Liver (tissue), 9 donors: ENCODE measurements around the gene ERMARD. TPM values are rescaled to one million over a fixed set of nuclear protein-coding genes. Genes with fewer than 3 reads are reported as not detected.

ENCODE experiments used
- DNase-seq: peaks from one replicate; pipeline ENCODE4 v3.0.0-alpha.2; 2017; ENCODE audit warnings: low spot score
- H3K27ac ChIP-seq, 2 donors: one replicate each; pipeline ENCODE4 v1.7.0; 2013; ENCODE audit warnings: inconsistent platforms in 2 of 2, low read length in 2 of 2, control low read depth in 1 of 2, low read depth in 1 of 2, mild to moderate bottlenecking in 1 of 2
- H3K27me3 ChIP-seq, 4 donors: one replicate each; pipeline versions ENCODE4 v1.6.1 to v1.7.0; 2013; ENCODE audit warnings: low read length in 3 of 4, inconsistent platforms in 1 of 4, mild to moderate bottlenecking in 1 of 4, moderate library complexity in 1 of 4; ENCODE audit not compliant: control insufficient read depth in 4 of 4, insufficient read depth in 4 of 4
- H3K36me3 ChIP-seq, 4 donors: one replicate each; pipeline versions ENCODE4 v1.6.1 to v1.7.0; 2013; ENCODE audit warnings: low read length in 3 of 4, mild to moderate bottlenecking in 3 of 4, low read depth in 1 of 4, moderate library complexity in 1 of 4; ENCODE audit not compliant: control insufficient read depth in 4 of 4, insufficient read depth in 3 of 4
- H3K4me1 ChIP-seq, 4 donors: one replicate each; pipeline versions ENCODE4 v1.6.1 to v1.7.0; 2013; ENCODE audit warnings: low read length in 3 of 4, mild to moderate bottlenecking in 3 of 4, moderate library complexity in 1 of 4; ENCODE audit not compliant: control insufficient read depth in 4 of 4, insufficient read depth in 4 of 4
- H3K4me3 ChIP-seq, 3 donors: one replicate each; pipeline versions ENCODE4 v1.6.1 to v1.7.0; 2013; ENCODE audit warnings: low read length in 3 of 3, control low read depth in 1 of 3, low read depth in 1 of 3, mild to moderate bottlenecking in 1 of 3
- H3K9ac ChIP-seq, 2 donors: one replicate each; pipeline ENCODE4 v1.7.0; 2013; ENCODE audit warnings: low read length in 2 of 2, mild to moderate bottlenecking in 2 of 2, moderate library complexity in 2 of 2, control low read depth in 1 of 2, low read depth in 1 of 2
- H3K9me3 ChIP-seq, 4 donors: one replicate each; pipeline versions ENCODE4 v1.6.1 to v1.7.0; 2013; ENCODE audit warnings: low read length in 3 of 4; ENCODE audit not compliant: control insufficient read depth in 4 of 4
- ATF3 ChIP-seq: IDR thresholded peaks from 2 replicates; pipeline ENCODE4 v1.6.1; 2016; ENCODE audit warnings: antibody characterized with exemption
- CTCF ChIP-seq: fragments of 150-350 bp; IDR thresholded peaks from 2 replicates; pipeline ENCODE4 v1.5.1; 2017; ENCODE audit warnings: improper control_type of control experiment, low read depth, low read length; ENCODE audit not compliant: missing input control
- EGR1 ChIP-seq, 2 donors: IDR thresholded peaks; 2 replicates each; pipeline ENCODE4 v1.6.1; 2016 to 2018; ENCODE audit warnings: antibody characterized with exemption in 2 of 2, low read depth in 2 of 2
- FOXA1 ChIP-seq: IDR thresholded peaks from 2 replicates; pipeline ENCODE4 v1.6.1; 2016; ENCODE audit warnings: antibody characterized with exemption
- FOXA2 ChIP-seq: IDR thresholded peaks from 2 replicates; pipeline ENCODE4 v1.6.1; 2016; ENCODE audit warnings: antibody characterized with exemption
- GABPA ChIP-seq, 2 donors: IDR thresholded peaks in 1 of 2; conservative IDR thresholded peaks in 1 of 2; 2 replicates each; pipeline ENCODE4 v1.6.1; 2016; ENCODE audit warnings: antibody characterized with exemption in 2 of 2, mild to moderate bottlenecking in 1 of 2, moderate library complexity in 1 of 2
- HNF4A ChIP-seq, 2 donors: conservative IDR thresholded peaks; 2 replicates each; pipeline ENCODE4 v1.6.1; 2016; ENCODE audit warnings: antibody characterized with exemption in 2 of 2, mild to moderate bottlenecking in 2 of 2
- HNF4G ChIP-seq: IDR thresholded peaks from 2 replicates; pipeline ENCODE4 v1.6.1; 2016; ENCODE audit warnings: antibody characterized with exemption
- JUND ChIP-seq, 2 donors: IDR thresholded peaks; 2 replicates each; pipeline ENCODE4 v1.6.1; 2016; ENCODE audit warnings: antibody characterized with exemption in 2 of 2
- MAX ChIP-seq: IDR thresholded peaks from 2 replicates; pipeline ENCODE4 v1.6.1; 2016; ENCODE audit warnings: antibody characterized with exemption
- NR2F2 ChIP-seq: IDR thresholded peaks from 2 replicates; pipeline ENCODE4 v1.6.1; 2016; ENCODE audit warnings: antibody characterized with exemption
- RAD21 ChIP-seq, 2 donors: IDR thresholded peaks; 2 replicates each; pipeline ENCODE4 v1.6.1; 2016; ENCODE audit warnings: antibody characterized with exemption in 2 of 2, mild to moderate bottlenecking in 2 of 2
- REST ChIP-seq: IDR thresholded peaks from 2 replicates; pipeline ENCODE4 v1.6.1; 2016; ENCODE audit warnings: antibody characterized with exemption, mild to moderate bottlenecking
- RXRA ChIP-seq, 2 donors: IDR thresholded peaks; 2 replicates each; pipeline ENCODE4 v1.6.1; 2017 to 2018; ENCODE audit warnings: antibody characterized with exemption in 2 of 2, mild to moderate bottlenecking in 1 of 2
- SP1 ChIP-seq: IDR thresholded peaks from 2 replicates; pipeline ENCODE4 v1.6.1; 2018; ENCODE audit warnings: antibody characterized with exemption, mild to moderate bottlenecking
- TAF1 ChIP-seq: conservative IDR thresholded peaks from 2 replicates; pipeline ENCODE4 v1.6.1; 2016; ENCODE audit warnings: antibody characterized with exemption, mild to moderate bottlenecking
- YY1 ChIP-seq: IDR thresholded peaks from 2 replicates; pipeline ENCODE4 v1.6.1; 2016; ENCODE audit warnings: antibody characterized with exemption, mild to moderate bottlenecking
- WGBS: extraction: QIAGEN DNeasy Blood & Tissue Kit; methylation state at CpG from one replicate; pipeline ENCODE4 v1.1.7; 2013; 5-methylcytosine and 5-hydroxymethylcytosine counted together
- polyA plus RNA-seq, 2 donors: library from polyadenylated mRNA; stranded (reverse) in 1 of 2; unstranded in 1 of 2; fragments of 200-250 nt in 1 of 2; fragments of >200 nt in 1 of 2; fragmentation: Nextera tagmentation in 1 of 2; extraction: Ambion mirVana in 1 of 2; gene quantifications; one replicate each; pipeline versions ENCODE4 v1.2.1 to v1.2.3, GENCODE V29; 2013 to 2015
- total RNA-seq, 2 donors: library from RNA; depleted of rRNA; stranded (reverse); fragments of >200 nt; gene quantifications; one replicate each; pipeline ENCODE4 v1.2.3, GENCODE V29; 2014
- donor health status: healthy.
- donor health status: healthy.
- donor health status: healthy.
- donor health status: healthy.
- donor health status: healthy.

Gene ERMARD
- total and polyA plus RNA-seq, 4 donors: 10.1 to 20.7 (median 14.0) TPM

GRCh38 chr6:169791721-169792131 lies 40.3 kb downstream of the ERMARD start:
- peak overlapping the region in 1 of 2 donors; percentile 19 for H3K9ac ChIP-seq
- H3K27ac ChIP-seq: no peak overlapping the region
- H3K4me3 ChIP-seq: no peak overlapping the region
- no peaks in the 10 kb centered on the region for H3K9me3 ChIP-seq
- peaks cover 4 to 30% (median 23%) of the 10 kb centered on the region in 4 donors for H3K4me1 ChIP-seq
- TF ChIP-seq GABPA (IDR thresholded peaks at IDR 0.05 in 1 of 2, conservative IDR thresholded peaks at IDR 0.05 in 1 of 2) (no peak), NR2F2 (no peak), MAX (no peak), FOXA2 (no peak)
- WGBS: 86% methylated on average over 6 of the region's 6 CpGs
- no peaks in the 10 kb centered on the region for H3K27me3 ChIP-seq
- DNase-seq: peak; percentile 13
- H3K36me3 ChIP-seq: no peaks in the 10 kb centered on the region

GRCh38 chr6:169792306-169793015 lies 41.0 kb downstream of the ERMARD start:
- no peaks in the 10 kb centered on the region for H3K27me3 ChIP-seq
- H3K36me3 ChIP-seq: no peaks in the 10 kb centered on the region
- H3K9me3 ChIP-seq: no peaks in the 10 kb centered on the region
- H3K4me1 ChIP-seq: peaks cover 4 to 30% (median 23%) of the 10 kb centered on the region in 4 donors
- no peak overlapping the region for H3K9ac ChIP-seq
- WGBS: 97% methylated on average over 21 of the region's 21 CpGs
- TF ChIP-seq HNF4G (no peak), GABPA (IDR thresholded peaks at IDR 0.05 in 1 of 2, conservative IDR thresholded peaks at IDR 0.05 in 1 of 2) (no peak), HNF4A (conservative IDR thresholded peaks at IDR 0.05) (no peak), MAX (no peak), FOXA1 (no peak), RAD21 (IDR thresholded peaks at IDR 0.05) (no peak), ATF3 (no peak), RXRA (IDR thresholded peaks at IDR 0.05) (no peak), CTCF (no peak), FOXA2 (no peak), YY1 (no peak), JUND (IDR thresholded peaks at IDR 0.05) (no peak)
- DNase-seq: peak; percentile 16
- no peak overlapping the region for H3K27ac ChIP-seq
- no peak overlapping the region for H3K4me3 ChIP-seq

- DNase-seq: peak; percentile 27
- H3K9ac ChIP-seq: no peak overlapping the region
- H3K27ac ChIP-seq: no peak overlapping the region
- peaks cover 4 to 30% (median 23%) of the 10 kb centered on the region in 4 donors for H3K4me1 ChIP-seq
- H3K27me3 ChIP-seq: no peaks in the 10 kb centered on the region
- no peaks in the 10 kb centered on the region for H3K9me3 ChIP-seq
- H3K4me3 ChIP-seq: no peak overlapping the region
- WGBS: 91% methylated on average over 10 of the region's 10 CpGs
- H3K36me3 ChIP-seq: no peaks in the 10 kb centered on the region
- TF ChIP-seq JUND (IDR thresholded peaks at IDR 0.05): no peak
- no peak for TF ChIP-seq CTCF
- TF ChIP-seq REST: no peak
- TF ChIP-seq HNF4G: no peak
- TF ChIP-seq EGR1 (IDR thresholded peaks at IDR 0.05; ENCODE audit: low read depth in 2 of 2): no peak
- TF ChIP-seq YY1: no peak
- TF ChIP-seq FOXA2: no peak
- TF ChIP-seq SP1: no peak
- no peak for TF ChIP-seq TAF1
Measured at GRCh38 chr6:169793408-169793807, 42.0 kb downstream of the ERMARD start.
